GM19455 (cell line): ENCODE measurements around the gene SLC22A23.

Experiments
- ATAC-seq: cut with Tn5 transposase; IDR thresholded peaks from one replicate; pipeline ENCODE4 v1.9.1; 2021; ENCODE audit not compliant: unreplicated experiment

The SLC22A23 gene

DNA sequence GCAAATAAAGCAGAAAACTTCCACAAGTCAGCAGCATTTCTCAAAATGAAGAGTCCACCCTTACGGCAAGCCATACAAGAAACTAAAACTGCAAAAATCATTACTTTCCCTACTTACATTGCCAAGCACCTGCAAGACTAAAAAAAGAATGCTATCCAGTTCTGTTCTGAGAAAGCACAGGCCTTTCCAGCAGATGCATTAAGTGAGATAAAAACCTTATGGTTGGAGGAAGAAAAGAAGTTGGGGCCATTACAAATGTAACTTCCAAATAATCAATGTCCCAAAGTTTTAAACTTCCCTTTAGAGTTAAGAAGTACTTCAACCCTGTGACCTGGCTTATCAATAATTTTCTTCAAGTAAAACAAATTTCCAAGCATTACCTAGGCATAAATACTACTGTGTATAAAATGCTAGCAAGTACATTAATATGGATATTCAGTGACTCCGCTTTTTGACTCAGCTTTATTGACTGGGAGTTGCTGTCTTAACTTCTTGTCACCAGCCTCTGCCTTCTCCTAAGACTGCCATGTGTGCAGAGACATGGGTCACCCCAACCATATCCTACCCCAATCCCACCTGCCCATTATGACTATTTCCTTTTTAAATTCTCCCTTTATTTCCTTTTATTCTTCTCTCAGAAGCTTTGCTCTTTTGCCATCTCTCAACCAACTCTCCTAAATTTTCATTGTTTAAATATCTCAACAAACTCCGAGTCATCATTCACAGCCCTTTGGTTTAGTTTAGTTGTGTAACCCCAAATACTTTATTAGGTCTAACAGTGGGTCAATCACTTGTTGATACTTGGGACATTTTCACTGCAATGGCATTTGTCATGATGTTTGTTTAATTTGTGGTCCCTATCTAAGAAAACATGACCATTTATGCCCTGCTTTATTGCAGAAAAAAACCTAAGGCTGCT lies 49.7 kb downstream of the SLC22A23 start:
- no peak for ATAC-seq

DNA sequence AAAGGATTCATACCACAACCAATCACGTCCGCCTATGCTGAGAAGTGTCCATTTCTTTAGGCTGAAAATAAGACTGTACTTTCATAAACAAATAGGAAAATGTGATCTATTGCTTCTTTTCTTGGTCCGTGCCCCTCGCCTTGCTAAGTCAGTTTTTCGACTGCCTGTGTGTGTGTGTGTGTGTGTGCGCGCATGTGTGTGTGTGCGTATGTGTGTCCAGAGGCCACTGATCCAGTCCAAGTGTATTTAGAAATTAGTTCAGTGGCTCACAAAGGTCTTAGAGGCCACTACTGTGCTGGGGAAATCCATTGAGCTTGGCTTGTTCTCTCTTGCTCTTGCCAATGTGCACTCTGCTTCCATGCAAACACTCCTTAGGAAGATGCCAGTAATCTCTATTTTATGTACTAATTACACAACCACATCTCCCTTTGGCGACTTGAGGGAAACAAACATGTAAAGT lies 50.5 kb downstream of the SLC22A23 start:
- ATAC-seq = no peak

DNA sequence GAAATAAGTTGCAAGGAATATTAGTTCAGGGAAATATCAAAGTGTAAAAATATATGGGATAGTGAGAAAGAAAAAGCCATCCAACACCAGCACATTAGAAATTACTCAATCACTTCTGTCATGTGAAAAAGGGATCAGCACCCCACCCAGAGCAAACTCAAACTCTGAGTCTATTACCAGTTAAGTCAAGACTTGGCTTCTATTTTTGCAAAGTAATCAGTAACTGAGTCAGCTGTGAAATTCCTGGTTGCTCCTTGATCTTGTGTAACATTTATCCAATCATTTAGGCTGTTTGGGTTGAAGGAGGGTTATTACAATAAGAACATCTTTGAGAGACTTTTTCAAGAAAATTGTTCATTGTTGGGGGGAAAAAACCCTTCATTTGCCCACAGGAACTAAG lies 51.2 kb downstream of the SLC22A23 start:
- no peak for ATAC-seq

DNA sequence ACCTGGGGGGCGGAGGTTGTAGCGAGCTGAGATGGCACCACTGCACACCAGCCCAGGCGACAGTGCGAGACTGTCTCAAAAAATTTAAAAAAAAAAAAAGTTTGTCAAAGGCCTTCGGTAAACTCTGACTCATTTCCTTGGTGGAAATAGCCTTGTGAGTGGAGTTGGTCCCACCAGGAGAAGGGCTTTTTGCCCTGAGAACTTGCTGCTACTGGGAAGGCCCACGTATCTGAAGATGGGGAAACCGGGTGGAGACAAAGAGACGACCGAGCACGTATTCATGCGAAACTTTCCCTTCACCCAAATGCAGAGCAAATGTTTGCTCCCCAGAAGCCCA lies 51.7 kb downstream of the SLC22A23 start:
- no peak for ATAC-seq

DNA sequence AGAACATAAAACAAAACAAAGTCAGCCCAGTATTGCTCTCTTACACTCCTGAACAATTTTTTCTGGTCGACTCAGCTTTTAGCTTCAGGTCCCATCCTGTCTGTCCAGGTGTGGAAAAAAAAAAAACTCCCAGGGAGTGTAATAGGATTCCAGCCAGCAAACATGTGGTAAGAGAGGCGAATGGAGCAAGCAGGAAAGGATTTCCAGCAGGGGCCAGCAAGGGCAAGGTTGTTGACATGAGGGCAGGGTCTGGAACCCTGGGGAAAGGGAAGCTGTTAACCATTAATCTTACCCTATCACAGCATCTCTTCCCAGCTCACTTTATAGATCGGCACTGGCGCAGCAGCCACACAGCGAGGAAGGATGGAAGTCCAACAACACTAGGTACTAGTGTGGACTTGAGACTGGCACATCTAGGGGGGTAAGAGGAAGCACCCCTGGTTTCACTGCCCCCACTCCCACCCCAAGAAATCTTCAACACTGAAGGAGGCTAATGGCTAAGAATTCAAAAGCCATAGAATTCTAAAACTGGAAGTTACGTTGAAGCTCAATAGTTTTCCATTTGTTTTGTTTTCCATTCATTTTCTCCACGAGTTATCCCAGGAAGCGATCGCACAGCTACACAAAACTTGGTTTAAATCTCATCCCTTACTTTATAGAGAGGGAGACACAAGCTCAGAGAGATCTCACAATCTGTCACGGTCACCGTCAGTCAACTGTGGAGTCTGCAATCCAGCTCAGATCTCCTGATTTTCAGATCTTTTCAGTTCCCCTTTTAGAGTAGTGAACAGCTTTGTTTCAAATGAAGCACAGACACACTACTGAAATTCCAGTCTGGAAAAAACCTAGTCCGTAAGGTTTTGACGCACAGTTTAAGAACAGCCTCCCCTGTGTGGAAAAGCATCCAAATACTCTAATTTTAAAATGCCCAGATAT lies 53.3 kb downstream of the SLC22A23 start:
- no peak for ATAC-seq

DNA sequence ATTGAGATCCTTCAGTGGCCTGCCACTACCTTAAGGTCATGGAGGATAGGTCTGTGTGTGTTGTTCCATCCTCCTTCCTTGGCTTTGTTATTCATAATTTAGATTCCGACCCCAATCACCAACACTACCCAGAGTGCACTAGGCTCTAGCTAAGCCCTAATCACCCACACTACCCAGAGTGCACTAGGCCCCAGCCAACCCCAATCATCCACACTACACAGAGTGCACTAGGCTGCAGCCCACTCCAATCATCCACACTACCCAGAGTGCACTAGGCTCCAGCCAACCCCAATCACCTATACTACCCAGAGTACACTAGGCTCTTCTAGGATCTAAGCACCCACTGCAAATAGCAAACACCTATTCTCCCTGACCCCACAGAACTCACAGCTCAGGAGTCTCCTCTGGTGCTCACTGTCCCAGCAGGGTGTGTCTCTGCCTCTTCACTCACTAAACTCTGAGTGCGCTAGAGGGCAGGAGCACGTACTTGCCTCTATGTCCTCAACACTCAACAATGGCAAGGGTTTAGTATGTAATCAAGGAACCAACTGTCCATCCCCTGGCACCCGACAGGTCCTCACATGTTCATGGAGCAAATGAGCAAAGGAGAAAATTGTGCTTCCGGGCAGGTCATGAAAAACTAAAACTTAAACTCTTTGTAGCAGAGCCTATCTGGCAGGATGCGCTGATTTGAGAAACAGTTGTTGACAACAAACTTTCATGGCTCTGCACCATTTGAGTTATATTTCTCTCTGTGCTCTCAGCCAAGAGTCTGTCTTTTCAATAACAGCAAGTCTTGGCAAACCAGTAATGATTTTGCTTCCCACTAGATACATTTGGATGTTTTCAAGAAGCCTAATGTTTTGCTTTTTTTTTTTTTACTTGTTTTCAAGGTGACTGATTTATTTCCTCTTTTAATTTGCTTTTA lies 54.3 kb downstream of the SLC22A23 start:
- no peak for ATAC-seq

DNA sequence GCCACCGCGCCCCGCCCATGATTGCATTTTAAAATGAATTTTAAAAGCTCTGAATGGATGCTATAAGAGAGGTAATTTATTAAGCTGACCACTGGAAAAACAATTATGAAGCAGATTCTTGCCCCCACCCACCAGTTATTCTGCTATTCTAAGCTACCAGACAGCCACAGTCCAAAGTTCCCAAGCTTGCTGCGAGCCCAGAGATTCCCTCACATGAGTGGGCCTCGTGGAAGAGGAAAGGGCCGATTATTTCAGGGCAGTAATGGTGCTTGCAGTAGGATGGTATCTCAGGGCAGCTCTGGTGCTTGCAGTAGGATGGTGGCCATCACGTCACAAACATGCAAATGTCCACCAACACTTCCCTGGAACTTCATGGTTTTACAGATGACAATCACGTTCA lies 56.7 kb downstream of the SLC22A23 start:
- ATAC-seq = no peak

DNA sequence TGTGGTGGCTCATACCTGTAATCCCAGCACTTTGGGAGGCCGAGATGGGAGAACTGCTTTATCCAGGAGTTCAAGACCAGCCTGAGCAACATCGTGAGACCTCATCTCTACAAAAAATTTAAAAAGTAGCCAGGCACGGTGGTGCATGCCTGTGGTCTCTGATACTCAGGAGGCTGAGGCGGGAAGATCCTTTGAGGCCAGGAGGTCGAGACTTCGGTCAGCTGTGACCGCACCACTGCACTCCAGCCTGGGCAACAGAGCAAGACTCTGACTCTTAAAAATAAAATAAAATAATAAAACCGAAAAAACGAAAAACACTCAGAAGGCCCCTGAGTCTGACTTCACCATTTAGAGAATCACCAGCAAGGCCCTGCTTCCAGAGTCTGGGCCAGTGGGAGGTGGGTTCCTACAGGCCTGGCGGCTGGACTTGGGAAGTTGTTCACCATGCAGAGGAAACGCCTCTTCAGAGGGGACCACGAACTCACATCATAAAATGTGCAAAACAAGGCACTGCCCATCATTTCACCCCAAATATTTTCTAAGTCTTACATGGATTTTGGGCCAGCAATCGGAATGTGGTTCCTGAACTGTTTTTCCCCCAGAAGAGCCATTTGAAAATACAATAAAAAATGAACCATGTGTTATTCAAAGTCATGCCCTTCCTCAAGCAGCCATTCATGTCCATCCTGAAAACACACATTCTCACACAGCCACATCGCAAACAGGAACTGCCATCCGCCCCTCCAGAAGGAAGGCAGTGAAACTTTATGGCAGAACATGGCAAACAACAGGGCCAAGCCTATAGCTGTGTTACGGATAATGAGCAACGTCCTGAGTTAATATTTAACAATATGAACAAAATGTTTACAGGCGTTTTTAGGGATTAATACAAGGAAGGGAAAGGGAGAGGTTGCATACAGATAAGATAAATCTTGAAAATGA lies 57.8 kb downstream of the SLC22A23 start:
- no peak for ATAC-seq

DNA sequence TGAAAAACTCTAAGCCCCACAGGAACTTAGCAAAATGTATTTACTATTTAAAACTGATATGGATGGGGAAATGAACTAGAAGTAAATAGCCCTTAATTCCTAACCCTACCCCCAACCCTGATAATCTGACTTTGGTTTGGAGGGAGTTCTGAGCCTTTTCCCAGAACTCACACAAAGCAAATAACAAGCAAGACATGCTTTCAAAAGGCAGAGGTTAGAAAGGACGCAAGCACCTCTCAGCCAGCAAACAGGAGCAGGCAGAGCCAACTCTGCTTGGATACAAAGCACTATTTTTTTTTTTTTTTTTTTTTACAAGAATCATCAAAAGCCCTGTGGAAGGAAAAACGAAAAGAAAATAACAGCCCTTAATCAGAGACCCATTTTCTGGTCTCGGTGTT lies 58.7 kb downstream of the SLC22A23 start:
- ATAC-seq = no peak

DNA sequence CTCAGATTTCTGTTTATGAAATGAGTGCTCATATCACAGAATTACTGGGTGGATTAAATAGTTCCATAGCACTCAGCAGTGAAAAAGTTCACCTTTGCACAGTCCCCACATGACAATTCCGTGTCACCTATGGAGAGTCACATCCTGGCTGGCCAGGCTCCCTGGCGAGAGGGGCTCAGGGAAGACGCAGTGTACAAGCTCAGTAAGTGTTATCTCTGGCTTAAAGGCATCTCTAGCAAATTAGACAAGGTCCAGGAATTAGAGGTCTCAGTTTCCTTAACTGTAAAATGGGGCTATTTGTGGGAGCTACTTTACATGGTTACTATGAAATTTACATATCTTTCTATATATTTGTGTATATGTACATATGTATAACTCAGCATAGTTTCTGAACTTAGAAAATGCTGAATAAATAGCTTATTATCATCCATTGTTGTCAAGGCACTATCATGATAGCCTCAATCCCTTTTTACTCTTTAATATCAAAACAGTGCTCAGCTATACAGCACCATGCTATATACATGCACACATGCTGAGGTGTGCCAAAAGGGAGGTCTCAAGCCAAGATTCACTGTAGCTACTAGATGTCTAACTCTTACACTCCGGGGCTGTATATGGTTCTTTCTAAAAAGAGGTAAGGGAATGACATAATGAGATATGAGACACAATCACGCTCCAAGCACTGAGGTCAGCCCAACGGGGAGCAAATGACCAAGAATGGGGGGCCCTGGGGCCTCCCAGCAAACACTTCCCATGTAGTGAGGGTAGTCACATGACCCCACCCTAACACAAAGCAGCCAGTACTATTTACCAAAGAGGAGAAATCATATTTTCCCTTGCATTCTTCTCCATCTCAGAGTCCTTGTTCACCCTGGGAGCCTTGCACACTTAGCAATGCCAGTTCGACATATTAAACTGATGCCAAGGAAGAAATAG lies 59.4 kb downstream of the SLC22A23 start:
- no peak for ATAC-seq

DNA sequence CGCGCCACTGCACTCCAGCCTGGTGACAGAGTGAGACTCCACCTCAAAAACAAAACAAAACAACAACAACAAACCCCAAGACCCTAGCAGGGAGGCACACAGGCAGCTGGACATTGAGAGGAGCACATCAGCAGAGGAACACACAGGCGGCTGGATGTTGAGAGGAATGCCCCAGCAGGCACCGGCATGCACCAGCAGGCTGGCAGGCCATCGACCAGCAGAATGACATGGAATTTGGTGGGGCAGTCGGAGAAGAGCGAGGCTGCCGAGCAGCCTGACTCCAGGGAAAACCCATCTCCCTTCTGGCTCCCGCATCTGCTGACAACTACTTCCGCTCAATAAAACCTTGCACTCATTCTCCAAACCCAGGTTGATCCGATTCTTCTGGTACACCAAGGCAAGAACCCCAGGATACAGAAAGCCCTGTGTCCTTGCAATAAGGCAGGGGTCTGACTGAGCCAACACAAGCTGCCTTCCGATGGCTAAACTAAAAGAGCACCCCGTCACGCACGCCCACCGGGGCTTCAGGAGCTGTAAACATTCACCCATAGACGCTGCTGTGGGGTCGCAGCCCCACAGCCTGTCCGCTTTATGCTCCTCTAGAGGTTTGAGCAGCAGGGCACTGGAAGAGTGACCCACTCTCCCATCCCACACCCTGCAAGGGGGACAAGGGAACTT lies 60.2 kb downstream of the SLC22A23 start:
- ATAC-seq = no peak

DNA sequence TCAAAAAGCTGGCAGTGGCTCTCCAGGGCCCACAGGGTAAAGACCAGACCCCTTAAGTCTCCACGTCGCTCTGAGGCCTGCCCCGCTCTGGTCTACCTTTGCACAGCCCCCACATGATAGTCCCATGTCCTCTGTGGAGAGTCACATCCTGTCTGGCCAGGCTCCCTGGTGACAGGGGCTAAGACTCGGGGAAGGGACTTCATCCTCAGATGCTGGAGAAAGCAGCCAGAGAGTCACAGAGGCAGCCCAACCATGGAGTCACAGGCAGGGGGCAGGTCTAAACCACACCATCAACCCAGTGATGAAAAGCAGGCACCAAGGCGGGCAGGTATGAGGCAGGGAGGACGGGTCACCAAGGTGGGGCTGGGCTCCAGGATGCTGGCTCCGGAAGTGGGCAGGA lies 62.2 kb downstream of the SLC22A23 start:
- ATAC-seq = no peak

DNA sequence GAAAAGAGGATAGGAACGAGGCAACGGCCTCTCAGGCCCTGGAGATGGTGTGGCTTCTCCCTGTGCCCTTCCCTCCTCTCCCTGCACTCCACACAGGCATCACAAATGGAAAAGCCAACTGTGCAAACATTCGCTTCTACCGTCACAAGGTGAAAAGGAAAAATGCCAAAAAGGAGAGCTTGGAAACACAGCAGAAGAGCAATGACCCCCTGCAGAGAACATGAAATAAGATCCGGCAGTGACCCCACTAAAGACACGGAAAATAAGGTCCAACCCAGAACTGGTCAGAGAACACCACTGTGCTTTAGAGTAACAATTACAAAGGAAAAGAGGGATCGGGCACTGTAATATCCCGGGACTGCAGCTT lies 63.0 kb downstream of the SLC22A23 start:
- ATAC-seq = no peak

DNA sequence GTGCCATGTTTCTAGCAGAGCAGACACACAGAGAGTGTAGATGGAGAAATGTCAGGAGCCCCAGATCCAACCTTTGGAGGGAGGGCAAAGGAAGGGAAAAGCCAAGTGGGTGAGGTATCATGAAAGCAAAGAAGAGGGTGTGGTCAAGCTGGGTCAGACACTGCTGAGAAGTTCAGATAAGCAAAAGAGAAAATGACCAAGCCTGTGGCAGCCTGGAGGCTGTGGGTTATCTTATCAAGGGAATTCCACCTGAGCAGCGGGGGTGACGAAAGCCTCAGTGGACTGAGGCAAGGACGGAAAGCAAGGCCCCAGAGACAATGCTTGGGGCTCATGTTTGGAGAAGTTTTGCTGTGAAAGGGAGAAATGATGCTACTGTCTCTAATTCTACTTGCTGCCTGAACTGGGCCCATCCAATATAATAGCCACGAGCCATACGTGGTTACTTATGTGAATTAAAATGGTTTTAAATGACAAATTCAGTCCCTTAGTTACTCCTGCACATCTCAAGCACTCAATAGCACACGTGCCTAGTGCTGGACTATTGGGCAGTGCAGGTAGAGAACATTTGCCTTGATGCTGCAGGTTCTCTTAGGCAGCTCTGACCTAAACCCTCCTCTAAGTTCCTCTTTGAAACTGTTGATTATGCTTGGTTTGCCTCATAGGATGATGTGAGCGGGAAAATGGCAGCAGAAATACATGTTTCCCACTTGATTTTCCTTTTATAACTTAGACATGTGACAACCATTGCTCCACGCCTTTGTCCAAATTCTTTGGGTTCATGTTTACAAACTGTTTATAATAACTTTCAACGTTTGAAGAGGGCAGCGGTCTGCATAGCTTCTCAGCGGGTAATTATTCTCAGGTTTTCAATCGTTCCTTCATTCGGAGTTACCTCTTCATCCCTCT lies 63.7 kb downstream of the SLC22A23 start:
- no peak for ATAC-seq

DNA sequence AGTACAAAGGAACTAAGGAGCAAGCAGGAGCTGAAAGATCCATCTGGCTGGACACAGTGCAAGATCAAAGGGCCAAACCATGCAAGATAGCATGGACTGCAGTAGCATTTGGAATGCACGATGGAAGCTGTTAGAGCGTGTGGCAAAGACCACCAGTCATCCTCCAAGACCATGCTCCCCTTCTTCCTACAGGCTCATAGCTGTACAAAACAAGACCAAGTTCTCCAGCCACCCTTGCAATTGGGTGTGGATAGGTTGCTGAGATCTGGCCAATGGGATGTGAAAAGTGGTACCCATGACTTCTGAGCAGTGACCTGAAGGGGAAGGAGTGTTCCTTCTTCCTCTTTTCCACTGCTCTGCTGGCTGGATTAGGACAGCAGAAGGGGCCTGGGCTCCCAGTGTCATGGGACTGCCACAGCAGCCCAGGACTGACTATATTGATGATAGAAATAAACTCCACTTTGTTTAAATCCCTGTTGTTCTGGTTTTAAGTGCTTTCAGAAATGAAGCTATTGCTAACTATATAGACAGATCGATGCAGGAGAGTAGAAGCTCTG lies 64.9 kb downstream of the SLC22A23 start:
- no peak for ATAC-seq

DNA sequence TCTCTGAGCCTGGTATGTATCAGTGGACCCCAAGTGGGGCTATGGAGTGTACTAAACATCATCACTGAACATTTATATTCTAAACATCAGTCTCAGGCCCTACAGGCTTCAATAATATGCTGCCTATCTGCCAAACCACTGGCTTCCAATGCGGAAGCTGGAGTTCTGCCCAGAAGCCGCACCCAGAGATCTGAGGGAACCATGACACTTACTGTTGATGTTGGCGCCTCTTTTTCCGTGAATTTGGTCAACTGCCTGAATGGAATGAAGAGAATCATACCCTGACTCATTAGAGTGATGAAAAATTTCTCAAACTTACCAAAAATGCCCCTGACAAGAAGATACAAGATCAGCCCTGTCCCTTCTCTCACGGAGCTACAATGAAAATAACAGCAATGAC lies 66.2 kb downstream of the SLC22A23 start:
- ATAC-seq = no peak
